OCI-LY7 (cell line): ENCODE data around the gene KCNJ15. TPM values are rescaled to one million over a fixed set of nuclear protein-coding genes. Genes with fewer than 3 reads are reported as not detected.

Source experiments
- BruUV-seq: library from RNA; stranded (reverse); fragments of 400-500 nt; replicated peaks from 2 replicates; lab custom pipeline; 2021; lab: Mats Ljungman, UMichigan
- CTCF ChIA-PET: fragments of 300-600 bp; sonication (Branson Sonifier 250); formaldehyde crosslinking; loops from one replicate; lab custom pipeline; 2022; ENCODE audit warnings: antibody characterized with exemption; ENCODE audit not compliant: unreplicated experiment; lab: Charles Lee
- POLR2A ChIA-PET: fragments of 300-600 bp; sonication (Branson Sonifier 250); formaldehyde crosslinking; loops from one replicate; lab custom pipeline; 2022; ENCODE audit warnings: antibody characterized with exemption; lab: Charles Lee
- DNase-seq: peaks from one replicate; pipeline ENCODE4 v3.0.0-alpha.2; 2015; ENCODE audit warnings: low spot score
- H2AFZ ChIP-seq: fragments of 200-600 bp; sonication (generic), shearing (Covaris generic); 2 replicates; pipeline ENCODE4 v1.6.1; 2014; ENCODE audit warnings: mild to moderate bottlenecking, antibody characterized with exemption, low read length, moderate library complexity
- H3K27ac ChIP-seq: fragments of 200-600 bp; sonication (generic); 2 replicates; pipeline ENCODE4 v1.5.1; 2014; ENCODE audit warnings: mixed run types, low read depth, mild to moderate bottlenecking, moderate library complexity, low read length, inconsistent platforms; ENCODE audit not compliant: poor library complexity, severe bottlenecking
- H3K36me3 ChIP-seq: fragments of 200-600 bp; sonication (generic); 2 replicates; pipeline ENCODE4 v1.6.1; 2014; ENCODE audit warnings: mild to moderate bottlenecking, antibody characterized with exemption, low read length, moderate library complexity, mixed read lengths; ENCODE audit not compliant: insufficient read depth
- H3K4me1 ChIP-seq: fragments of 200-600 bp; sonication (generic); 2 replicates; pipeline ENCODE4 v1.5.1; 2014; ENCODE audit warnings: mild to moderate bottlenecking, low read length; ENCODE audit not compliant: insufficient read depth, poor library complexity, severe bottlenecking
- H3K4me2 ChIP-seq: fragments of 200-600 bp; sonication (generic); 2 replicates; pipeline ENCODE4 v1.6.1; 2014; ENCODE audit warnings: mild to moderate bottlenecking, low read length
- H3K4me3 ChIP-seq: fragments of 200-600 bp; sonication (generic); 2 replicates; pipeline ENCODE4 v1.5.1; 2014; ENCODE audit warnings: mild to moderate bottlenecking, low read depth, low read length; ENCODE audit not compliant: poor library complexity, severe bottlenecking
- H3K79me2 ChIP-seq: fragments of 200-600 bp; sonication (generic); 2 replicates; pipeline ENCODE4 v1.6.1; 2016; ENCODE audit warnings: low read depth, mild to moderate bottlenecking, low read length, moderate library complexity, mixed read lengths; ENCODE audit not compliant: insufficient read depth
- H3K9me2 ChIP-seq: fragments of 200-600 bp; sonication (generic); 2 replicates; pipeline ENCODE4 v1.6.1; 2016; ENCODE audit warnings: mild to moderate bottlenecking, low read length, mixed read lengths; ENCODE audit not compliant: insufficient read depth
- H3K9me3 ChIP-seq: fragments of 200-600 bp; sonication (generic); 2 replicates; pipeline ENCODE4 v1.6.1; 2014; ENCODE audit warnings: mild to moderate bottlenecking, mixed run types, low read length, mixed read lengths
- H4K20me1 ChIP-seq: fragments of 200-600 bp; sonication (generic); 2 replicates; pipeline ENCODE4 v1.6.1; 2014; ENCODE audit warnings: mild to moderate bottlenecking, antibody characterized with exemption, low read length, moderate library complexity, mixed read lengths; ENCODE audit not compliant: insufficient read depth
- CTCF ChIP-seq: fragments of 200-600 bp; sonication (generic); conservative IDR thresholded peaks from 2 replicates; pipeline ENCODE4 v1.5.1; 2014; ENCODE audit warnings: mild to moderate bottlenecking, antibody characterized with exemption, low read length, moderate library complexity, mixed read lengths
- EZH2phosphoT487 ChIP-seq: fragments of 200-600 bp; sonication (generic); IDR thresholded peaks from 2 replicates; pipeline ENCODE4 v1.6.1; 2018; ENCODE audit warnings: low read depth, borderline replicate concordance, mild to moderate bottlenecking, mixed run types, antibody characterized with exemption, low read length, moderate library complexity, mixed read lengths
- intact Hi-C: fragments of 100-400 bp; cut with micrococcal nuclease; formaldehyde crosslinking; loops from one replicate; pipeline ENCODE4 v1.10.0; 2022; ENCODE audit not compliant: unreplicated experiment
- total RNA-seq, 2 experiments: library from RNA; depleted of rRNA in 1 of 2; stranded (reverse); fragments of >200 nt in 1 of 2; shearing (Covaris generic) in 1 of 2; gene quantifications; 2 replicates each; pipeline ENCODE4 v1.2.3, GENCODE V29; 2014 to 2022

Gene KCNJ15
- total RNA-seq, 2 experiments from 2014 or later: not detected

GRCh38 chr21:38354746-38355145, 98.0 kb downstream of the KCNJ15 start:
- CTCF ChIA-PET: no interaction called here
- DNase-seq: no peak

DNA sequence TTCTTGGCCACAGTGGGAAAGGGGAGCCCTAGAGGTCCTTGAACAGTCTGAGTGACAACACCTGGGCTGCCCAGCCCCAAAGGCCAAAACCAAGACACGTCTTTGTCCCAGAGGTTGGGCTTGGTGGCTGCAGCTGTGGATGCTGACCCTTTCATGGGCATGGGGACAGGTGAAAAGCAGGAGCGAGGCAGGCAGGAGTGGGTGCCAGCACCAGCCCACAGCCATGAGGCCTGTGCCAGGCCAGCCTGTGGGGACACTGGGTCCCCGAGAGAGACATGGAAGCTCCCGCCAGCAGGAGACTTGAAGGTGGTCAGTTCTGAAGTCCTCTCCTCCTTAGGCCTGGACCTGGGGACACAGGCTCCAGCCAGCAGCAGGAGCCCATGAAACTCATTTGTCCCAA, 98.6 kb downstream of the KCNJ15 start:
- BruUV-seq: no TSS peak
- Histone ChIP-seq H3K36me3 (no peaks in the 10 kb centered on the region), H3K4me1 (no peaks in the 10 kb centered on the region), H3K27ac (no peak overlapping the region), H3K4me3 (no peak overlapping the region), H3K9me3 (no peaks in the 10 kb centered on the region), H2AFZ (no peak overlapping the region), H3K9me2 (no peaks in the 10 kb centered on the region), H4K20me1 (no peaks in the 10 kb centered on the region), H3K79me2 (no peaks in the 10 kb centered on the region), H3K4me2 (no peak overlapping the region)
- DNase-seq: no peak
- intact Hi-C loops: no loop called here
- ChIA-PET POLR2A (no interaction called here), CTCF (no interaction called here)
- no peak for TF ChIP-seq EZH2phosphoT487
- TF ChIP-seq CTCF: no peak

More at GRCh38 chr21:38354746-38355145, 98.0 kb downstream of the KCNJ15 start:
- no peak overlapping the region for H3K27ac ChIP-seq
- POLR2A ChIA-PET: no interaction called here
- intact Hi-C loops: loop anchor here (5.0 kb wide), 1 partner anchor 197 kb away; no protein-coding TSS in a partner anchor
- no peak for TF ChIP-seq EZH2phosphoT487
- H3K4me1 ChIP-seq: no peaks in the 10 kb centered on the region
- H3K79me2 ChIP-seq: no peaks in the 10 kb centered on the region
- no peaks in the 10 kb centered on the region for H3K36me3 ChIP-seq
- no peaks in the 10 kb centered on the region for H3K9me3 ChIP-seq
- H2AFZ ChIP-seq: no peak overlapping the region
- H4K20me1 ChIP-seq: no peaks in the 10 kb centered on the region
- H3K4me2 ChIP-seq: no peak overlapping the region
- H3K4me3 ChIP-seq: no peak overlapping the region
- no TSS peak for BruUV-seq
- H3K9me2 ChIP-seq: no peaks in the 10 kb centered on the region

DNA sequence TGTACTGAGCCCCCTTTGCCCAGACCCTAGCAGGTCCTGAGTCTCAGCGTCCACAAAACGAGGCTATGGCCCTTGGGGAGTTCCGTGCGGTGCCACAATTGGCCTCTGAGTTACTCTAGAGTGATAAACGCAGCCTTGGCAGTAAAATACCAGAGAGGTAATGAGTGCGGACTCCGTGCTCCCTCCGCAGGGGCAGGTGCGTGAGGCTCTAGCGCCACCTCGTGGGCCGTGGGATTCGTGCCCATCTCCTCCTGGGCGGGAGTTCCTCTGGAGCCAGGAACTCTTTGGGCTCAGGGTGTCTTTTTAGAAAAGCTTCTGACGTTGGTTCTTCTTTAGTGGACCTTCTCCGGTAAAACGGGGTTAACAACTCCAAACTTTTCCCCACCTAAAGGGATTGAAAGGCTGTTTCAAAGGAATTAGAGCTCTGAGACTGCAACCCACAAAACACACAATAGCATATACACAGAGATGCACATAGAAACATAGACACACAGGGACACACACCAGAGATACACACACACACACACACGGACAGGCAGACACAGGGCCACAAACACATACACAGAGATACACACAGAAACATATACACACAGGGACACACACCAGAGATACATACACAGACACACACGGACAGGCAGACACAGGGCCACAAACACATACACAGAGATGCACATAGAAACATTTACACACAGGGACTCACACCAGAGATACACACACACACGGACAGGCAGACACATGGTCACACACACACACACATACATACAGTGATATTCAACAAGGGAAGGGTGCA, 99.4 kb downstream of the KCNJ15 start:
- DNase-seq: peak; percentile 42
- H3K9me2 ChIP-seq: no peaks in the 10 kb centered on the region
- no peak overlapping the region for H3K4me2 ChIP-seq
- H3K4me1 ChIP-seq: no peaks in the 10 kb centered on the region
- no peaks in the 10 kb centered on the region for H3K36me3 ChIP-seq
- no peaks in the 10 kb centered on the region for H3K79me2 ChIP-seq
- CTCF ChIA-PET: interaction anchor here (0.6 kb wide), 1 partner anchor 1374 kb away, joined by 3 read pairs; no protein-coding TSS in a partner anchor
- no TSS peak for BruUV-seq
- POLR2A ChIA-PET: interaction anchor here (0.6 kb wide), 1 partner anchor 188 kb away, joined by 3 read pairs; no protein-coding TSS in a partner anchor
- no peak overlapping the region for H2AFZ ChIP-seq
- intact Hi-C loops: loop anchor here (2.0 kb wide), 1 partner anchor 137 kb away; no protein-coding TSS in a partner anchor
- H3K9me3 ChIP-seq: no peaks in the 10 kb centered on the region
- H3K27ac ChIP-seq: no peak overlapping the region
- H3K4me3 ChIP-seq: no peak overlapping the region
- H4K20me1 ChIP-seq: no peaks in the 10 kb centered on the region
- peak; percentile 91 for TF ChIP-seq CTCF
- TF ChIP-seq EZH2phosphoT487: no peak

Other genes with a start within 250 kb of the KCNJ15 start
- gene ERG, start 241.5 kb downstream of the KCNJ15 start, total RNA-seq (2014; rRNA removed; shearing (Covaris generic)): not detected in 2 replicates
- gene ERG, start 241.5 kb downstream of the KCNJ15 start, total RNA-seq (2022): not detected in 2 replicates